Activated B cell treated with CpG ODN at 0.5 μM for 24 hours (primary cell): ENCODE results near the gene PLIN5. TPM values are rescaled to one million over a fixed set of nuclear protein-coding genes. Genes with fewer than 3 reads are reported as not detected.
"Not testable (repeated sequence)": the region's sequence is repeated elsewhere in the genome, so short reads cannot be mapped to it uniquely, and the experiment has no call there.

Source experiments
- ATAC-seq: fragments of 200-7000 bp; cut with Tn5 transposase; one replicate; pipeline ENCODE4 v1.10.0; 2021; ENCODE audit warnings: low read depth, mild to moderate bottlenecking, moderate library complexity
- CTCF ChIA-PET: fragments of 350-600 bp; sonication (Branson Sonifier 250); formaldehyde crosslinking; loops from one replicate; lab custom pipeline; 2021; ENCODE audit warnings: antibody characterized with exemption; lab: Charles Lee
- POLR2A ChIA-PET: fragments of 350-600 bp; sonication (Branson Sonifier 250); formaldehyde crosslinking; loops from one replicate; lab custom pipeline; 2021; ENCODE audit warnings: antibody characterized with exemption; lab: Charles Lee
- DNase-seq: peaks from one replicate; pipeline ENCODE4 v3.0.0; 2022
- H3K27ac Mint-ChIP-seq: one replicate; pipeline ENCODE4 v1.8.0; 2020; ENCODE audit warnings: mixed read lengths
- H3K27me3 Mint-ChIP-seq: one replicate; pipeline ENCODE4 v1.8.0; 2021; ENCODE audit warnings: mixed read lengths
- H3K36me3 Mint-ChIP-seq: one replicate; pipeline ENCODE4 v1.8.0; 2021; ENCODE audit warnings: low read depth, mixed read lengths
- H3K4me1 Mint-ChIP-seq: one replicate; pipeline ENCODE4 v1.8.0; 2021; ENCODE audit warnings: mixed read lengths
- H3K4me3 Mint-ChIP-seq: one replicate; pipeline ENCODE4 v1.8.0; 2020; ENCODE audit warnings: mild to moderate bottlenecking, mixed read lengths
- H3K9me3 Mint-ChIP-seq: one replicate; pipeline ENCODE4 v1.8.0; 2020; ENCODE audit warnings: mixed read lengths
- intact Hi-C: fragments of 100-400 bp; cut with micrococcal nuclease; formaldehyde crosslinking; loops from one replicate; pipeline ENCODE4 v1.15.1; 2024
- total RNA-seq: library from RNA; stranded (reverse); gene quantifications from 2 replicates; pipeline ENCODE4 v1.2.3, GENCODE V29; 2022
- TF ChIP-seq, protein P1 (sequence below): fragments of 200-600 bp; IDR thresholded peaks from one replicate; pipeline ENCODE4 v1.8.0; 2022; ENCODE audit warnings: antibody characterized with exemption, mild to moderate bottlenecking

The PLIN5 gene
- total RNA-seq, 1 donor from 2014 or later = 0.33 TPM

DNA sequence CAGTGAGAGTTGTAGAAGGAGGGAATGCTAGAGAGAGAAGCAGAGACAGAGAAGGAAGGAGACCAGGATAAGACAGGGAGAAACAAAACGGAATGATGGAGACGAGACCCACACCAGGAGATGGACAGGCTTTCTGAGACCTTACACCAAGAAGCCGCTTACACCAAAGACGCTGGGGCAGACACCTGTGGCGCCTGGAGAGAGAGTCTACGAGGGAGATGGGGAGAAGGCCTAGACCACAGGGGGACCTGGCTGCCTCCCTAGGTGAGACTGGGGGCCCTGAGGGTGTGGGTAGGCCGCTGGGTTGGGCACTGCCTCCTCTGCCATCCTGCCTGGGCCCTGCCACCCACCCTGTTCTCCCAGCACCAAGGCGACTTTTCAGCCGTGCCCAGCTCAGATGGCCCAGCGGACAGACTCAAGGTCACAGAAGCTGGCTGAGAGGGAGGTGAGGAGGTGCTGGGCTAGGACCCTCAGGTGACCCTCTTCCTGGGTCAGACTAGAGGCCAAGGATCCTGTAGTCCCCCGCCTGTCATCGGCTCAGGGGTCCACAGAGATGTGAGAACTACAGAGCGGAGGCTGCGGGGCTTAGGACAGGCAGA, 5.0 kb downstream of the PLIN5 start:
- TF ChIP-seq, protein P1, sequence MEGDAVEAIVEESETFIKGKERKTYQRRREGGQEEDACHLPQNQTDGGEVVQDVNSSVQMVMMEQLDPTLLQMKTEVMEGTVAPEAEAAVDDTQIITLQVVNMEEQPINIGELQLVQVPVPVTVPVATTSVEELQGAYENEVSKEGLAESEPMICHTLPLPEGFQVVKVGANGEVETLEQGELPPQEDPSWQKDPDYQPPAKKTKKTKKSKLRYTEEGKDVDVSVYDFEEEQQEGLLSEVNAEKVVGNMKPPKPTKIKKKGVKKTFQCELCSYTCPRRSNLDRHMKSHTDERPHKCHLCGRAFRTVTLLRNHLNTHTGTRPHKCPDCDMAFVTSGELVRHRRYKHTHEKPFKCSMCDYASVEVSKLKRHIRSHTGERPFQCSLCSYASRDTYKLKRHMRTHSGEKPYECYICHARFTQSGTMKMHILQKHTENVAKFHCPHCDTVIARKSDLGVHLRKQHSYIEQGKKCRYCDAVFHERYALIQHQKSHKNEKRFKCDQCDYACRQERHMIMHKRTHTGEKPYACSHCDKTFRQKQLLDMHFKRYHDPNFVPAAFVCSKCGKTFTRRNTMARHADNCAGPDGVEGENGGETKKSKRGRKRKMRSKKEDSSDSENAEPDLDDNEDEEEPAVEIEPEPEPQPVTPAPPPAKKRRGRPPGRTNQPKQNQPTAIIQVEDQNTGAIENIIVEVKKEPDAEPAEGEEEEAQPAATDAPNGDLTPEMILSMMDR = no peak
- ATAC-seq (no peak), DNase-seq (no peak)
- Mint-ChIP-seq H3K27ac (no peak overlapping the region), H3K27me3 (peaks cover 6% of the 10 kb centered on the region), H3K4me1 (peaks cover 2% of the 10 kb centered on the region), H3K4me3 (no peak overlapping the region), H3K36me3 (no peaks in the 10 kb centered on the region), H3K9me3 (no peaks in the 10 kb centered on the region)
- ChIA-PET CTCF (no interaction called here), POLR2A (no interaction called here)
- intact Hi-C loops = no loop called here

DNA sequence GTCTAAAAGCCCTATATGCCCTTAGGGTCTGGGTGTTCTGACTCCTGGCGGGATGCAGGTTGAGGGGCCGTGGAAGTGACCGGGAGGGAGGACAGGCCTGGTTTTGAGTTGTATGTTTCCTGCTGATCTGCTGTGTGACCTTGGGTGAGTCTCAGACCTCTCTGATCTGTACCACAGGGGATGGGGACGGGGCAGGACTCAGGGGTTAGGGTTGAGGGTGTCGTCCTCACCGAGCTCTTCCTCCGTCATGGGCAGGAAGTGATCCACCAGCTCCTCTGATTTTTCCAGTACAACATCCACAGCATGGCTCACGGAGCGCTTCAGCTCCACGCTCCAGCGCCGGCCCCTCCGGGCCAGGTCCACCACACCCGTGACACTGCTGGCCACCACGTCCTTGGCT, 6.2 kb downstream of the PLIN5 start:
- Mint-ChIP-seq H3K27me3 (peaks cover 6% of the 10 kb centered on the region), H3K4me3 (no peak overlapping the region), H3K27ac (no peak overlapping the region), H3K36me3 (no peaks in the 10 kb centered on the region), H3K4me1 (peaks cover 2% of the 10 kb centered on the region), H3K9me3 (no peaks in the 10 kb centered on the region)
- ATAC-seq (no peak), DNase-seq (no peak)
- TF ChIP-seq, protein P1 = no peak
- ChIA-PET CTCF (no interaction called here), POLR2A (interaction anchor here (0.6 kb wide), 1 partner anchor 699 kb away, joined by 3 read pairs; no protein-coding TSS in a partner anchor)
- intact Hi-C loops = no loop called here

DNA sequence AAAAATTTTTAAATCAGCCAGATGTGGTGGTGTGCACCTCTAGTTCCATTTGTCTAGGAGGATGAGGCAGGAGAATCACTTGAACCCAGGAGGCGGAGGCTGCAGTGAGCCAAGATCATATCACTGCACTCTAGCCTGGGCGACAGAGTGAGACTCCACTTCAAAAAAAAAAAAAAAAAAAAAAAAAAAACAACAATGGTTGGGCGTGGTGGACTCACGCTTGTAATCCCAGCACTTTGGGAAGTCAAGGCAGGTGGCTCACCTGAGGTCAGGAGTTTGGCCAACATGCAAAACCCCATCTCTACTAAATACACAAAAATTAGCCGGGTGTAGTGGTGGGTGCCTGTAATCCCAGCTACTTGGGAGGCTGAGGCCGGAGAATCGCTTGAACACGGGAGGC, 7.6 kb downstream of the PLIN5 start:
- intact Hi-C loops, H3K27me3 Mint-ChIP-seq, H3K27ac Mint-ChIP-seq, POLR2A ChIA-PET, H3K4me1 Mint-ChIP-seq, H3K4me3 Mint-ChIP-seq, H3K36me3 Mint-ChIP-seq, H3K9me3 Mint-ChIP-seq, DNase-seq, ATAC-seq: not testable (repeated sequence)
- CTCF ChIA-PET = interaction anchor here (1.3 kb wide), 1 partner anchor 11 kb away, joined by 3 read pairs; no protein-coding TSS in a partner anchor

DNA sequence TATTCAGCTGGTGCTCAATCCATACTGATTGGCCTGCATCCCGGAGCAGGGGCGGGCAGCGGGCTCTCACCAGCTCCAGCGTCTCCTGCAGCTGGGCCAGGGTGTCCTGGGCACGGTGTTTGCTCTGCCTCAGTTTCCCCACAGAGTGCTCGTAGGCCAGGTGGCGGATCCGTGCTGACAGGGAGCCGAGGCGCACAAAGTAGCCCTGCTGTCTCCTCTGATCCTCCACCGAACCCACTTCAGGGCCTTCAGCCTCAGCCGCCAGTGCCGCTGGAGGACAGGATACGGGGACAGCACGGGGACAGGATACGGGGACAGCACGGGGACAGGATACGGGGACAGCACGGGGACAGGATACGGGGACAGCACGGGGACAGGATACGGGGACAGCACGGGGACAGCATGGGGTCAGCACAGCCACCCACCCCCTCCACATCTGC, 9.4 kb downstream of the PLIN5 start:
- CTCF ChIA-PET = interaction anchor here (0.8 to 3.4 kb wide), 10 partner anchors 9 to 259 kb away, joined by 3 to 40 read pairs (median 4); partner anchors contain the start of genes HDGFL2 and PLIN5
- TF ChIP-seq, protein P1 = no peak
- Mint-ChIP-seq H3K27me3 (peaks cover 5% of the 10 kb centered on the region), H3K4me3 (no peak overlapping the region), H3K36me3 (no peaks in the 10 kb centered on the region), H3K9me3 (no peaks in the 10 kb centered on the region), H3K4me1 (no peaks in the 10 kb centered on the region), H3K27ac (no peak overlapping the region)
- intact Hi-C loops = loop anchor here (1.0 kb wide), 2 partner anchors 173 to 258 kb away; no protein-coding TSS in a partner anchor
- DNase-seq = no peak
- no peak for ATAC-seq
- POLR2A ChIA-PET = interaction anchor here (0.5 kb wide), 1 partner anchor 972 kb away, joined by 4 read pairs; no protein-coding TSS in a partner anchor

DNA sequence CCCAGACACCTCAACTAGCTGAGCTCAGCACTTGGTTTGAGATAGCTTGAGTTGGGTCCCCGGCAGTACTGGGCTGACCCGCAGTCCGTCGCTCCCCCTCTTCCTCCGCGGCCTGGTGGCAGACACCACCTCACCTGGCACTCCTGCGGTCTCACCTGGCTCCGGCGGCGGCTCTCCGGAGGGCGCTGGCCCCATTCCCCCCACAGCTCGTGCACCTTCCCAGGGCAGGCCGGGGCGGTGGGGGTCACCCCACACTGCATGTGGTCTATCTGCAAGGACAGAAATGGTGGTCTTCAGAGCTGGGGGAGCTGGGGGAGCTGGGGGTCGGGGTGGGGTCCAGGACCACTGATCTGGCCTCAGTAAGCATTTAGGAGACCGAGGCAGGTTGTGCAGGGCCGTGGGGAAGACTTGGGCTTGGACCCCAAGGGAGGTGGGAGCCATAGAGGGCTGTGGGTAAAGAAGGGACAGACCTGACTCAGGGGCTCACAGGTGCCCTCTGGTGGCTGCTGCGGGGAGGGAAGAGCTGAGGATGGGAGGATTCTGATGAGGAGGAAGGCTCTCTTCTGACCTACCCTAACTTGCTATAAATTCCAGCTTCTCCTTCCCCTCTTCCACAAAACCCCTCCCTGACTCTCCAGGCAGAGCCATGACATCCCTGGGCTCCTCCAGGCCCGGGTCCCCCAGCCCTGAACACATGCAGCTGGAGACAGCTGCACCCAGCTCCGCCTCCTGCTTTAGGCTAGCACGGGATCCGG, 10.0 kb downstream of the PLIN5 start:
- Mint-ChIP-seq H3K4me3 (no peak overlapping the region), H3K4me1 (no peaks in the 10 kb centered on the region), H3K9me3 (no peaks in the 10 kb centered on the region), H3K27me3 (peaks cover 6% of the 10 kb centered on the region), H3K27ac (no peak overlapping the region), H3K36me3 (no peaks in the 10 kb centered on the region)
- DNase-seq (peak; percentile 60), ATAC-seq (peak; percentile 82)
- TF ChIP-seq, protein P1 = peak; percentile 28
- intact Hi-C loops = loop anchor here (1.0 kb wide), 2 partner anchors 173 to 258 kb away; no protein-coding TSS in a partner anchor
- CTCF ChIA-PET = interaction anchor here (0.8 to 3.4 kb wide), 10 partner anchors 8 to 258 kb away, joined by 3 to 40 read pairs (median 4); partner anchors contain the start of genes HDGFL2 and PLIN5
- POLR2A ChIA-PET = interaction anchor here (0.5 to 0.6 kb wide), 2 partner anchors 26 to 972 kb away, joined by 4 to 5 read pairs; no protein-coding TSS in a partner anchor
